ENCODE data around the gene ZNRF2.
A peak's percentile ranks its signal among the peaks of the same experiment; 100 is the strongest.
"Not testable (repeated sequence)": the region's sequence is repeated elsewhere in the genome, so short reads cannot be mapped to it uniquely, and the experiment has no call there.

Gene ZNRF2

DNA sequence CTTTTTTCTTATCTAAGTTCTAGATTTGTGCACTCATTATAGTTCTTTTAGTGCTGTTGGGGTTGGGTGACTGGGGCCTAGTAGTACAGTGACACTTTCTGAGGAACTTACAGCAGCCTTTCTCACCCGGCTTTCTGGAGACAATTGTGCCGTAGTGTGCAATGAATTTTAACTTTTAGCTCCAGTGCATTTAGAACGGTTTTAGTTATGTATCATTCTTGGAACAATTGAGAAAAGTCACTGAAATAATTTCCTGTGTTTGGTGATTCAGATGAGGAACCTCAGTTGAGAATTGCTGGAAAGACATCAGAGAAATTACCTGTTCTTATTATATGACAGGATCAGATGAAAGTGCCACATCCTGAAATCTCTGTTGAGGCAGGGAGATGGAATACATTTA, 3.2 kb downstream of the ZNRF2 start:
- DNase-seq (ENCODE audit: low spot score); H3K27ac Mint-ChIP-seq: not testable (repeated sequence)
- H3K36me3 Mint-ChIP-seq (ENCODE audit: low read depth), result peaks cover 30% of the 10 kb centered on the region

GRCh38 chr7:30289634-30290033, 5.2 kb downstream of the ZNRF2 start:
- H3K27me3 Mint-ChIP-seq (ENCODE audit: low read depth); DNase-seq (ENCODE audit: low spot score): not testable (repeated sequence)
- H3K4me3 Mint-ChIP-seq, result peak overlapping the region; percentile 62
- peaks cover 34% of the 10 kb centered on the region for H3K36me3 Mint-ChIP-seq (ENCODE audit: low read depth)
- peak overlapping the region; percentile 48 for H3K27ac Mint-ChIP-seq
- H3K9me3 Mint-ChIP-seq, result peaks cover 15% of the 10 kb centered on the region
- peaks cover 55% of the 10 kb centered on the region for H3K4me1 Mint-ChIP-seq (ENCODE audit: low read depth)

More for the DNA sequence above, 3.2 kb downstream of the ZNRF2 start:
- Mint-ChIP-seq H3K4me1 (ENCODE audit: low read depth) (peaks cover 61% of the 10 kb centered on the region), H3K4me3 (peak overlapping the region; percentile 60), H3K9me3 (peaks cover 15% of the 10 kb centered on the region)
- H3K27me3 Mint-ChIP-seq (ENCODE audit: low read depth), result not testable (repeated sequence)

DNA sequence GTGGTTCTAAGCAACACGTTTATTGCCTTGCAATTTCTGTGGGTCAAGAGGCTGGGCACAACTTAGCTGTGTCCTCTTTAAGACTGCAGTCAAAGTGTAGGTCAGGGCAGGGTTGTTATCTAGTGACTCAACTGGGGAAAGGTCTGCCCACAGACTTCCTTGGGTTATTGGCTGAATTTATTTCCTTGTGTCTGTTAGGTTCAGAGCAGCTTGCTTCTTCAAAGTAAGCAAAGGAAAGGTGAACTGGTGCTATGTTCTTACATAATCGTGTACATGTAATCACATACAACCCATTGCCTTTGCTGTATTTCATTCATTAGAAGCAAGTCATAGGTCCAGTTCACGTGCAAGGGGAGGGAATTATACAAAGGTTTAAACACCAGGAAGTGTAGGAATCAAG, 5.9 kb downstream of the ZNRF2 start:
- H3K36me3 Mint-ChIP-seq (ENCODE audit: low read depth), result peaks cover 34% of the 10 kb centered on the region
- H3K27ac Mint-ChIP-seq; H3K27me3 Mint-ChIP-seq (ENCODE audit: low read depth): not testable (repeated sequence)
- H3K4me1 Mint-ChIP-seq (ENCODE audit: low read depth), result peaks cover 57% of the 10 kb centered on the region
- peak; percentile 21 for DNase-seq (ENCODE audit: low spot score)
- H3K9me3 Mint-ChIP-seq, result peaks cover 15% of the 10 kb centered on the region
- peak overlapping the region; percentile 71 for H3K4me3 Mint-ChIP-seq

DNA sequence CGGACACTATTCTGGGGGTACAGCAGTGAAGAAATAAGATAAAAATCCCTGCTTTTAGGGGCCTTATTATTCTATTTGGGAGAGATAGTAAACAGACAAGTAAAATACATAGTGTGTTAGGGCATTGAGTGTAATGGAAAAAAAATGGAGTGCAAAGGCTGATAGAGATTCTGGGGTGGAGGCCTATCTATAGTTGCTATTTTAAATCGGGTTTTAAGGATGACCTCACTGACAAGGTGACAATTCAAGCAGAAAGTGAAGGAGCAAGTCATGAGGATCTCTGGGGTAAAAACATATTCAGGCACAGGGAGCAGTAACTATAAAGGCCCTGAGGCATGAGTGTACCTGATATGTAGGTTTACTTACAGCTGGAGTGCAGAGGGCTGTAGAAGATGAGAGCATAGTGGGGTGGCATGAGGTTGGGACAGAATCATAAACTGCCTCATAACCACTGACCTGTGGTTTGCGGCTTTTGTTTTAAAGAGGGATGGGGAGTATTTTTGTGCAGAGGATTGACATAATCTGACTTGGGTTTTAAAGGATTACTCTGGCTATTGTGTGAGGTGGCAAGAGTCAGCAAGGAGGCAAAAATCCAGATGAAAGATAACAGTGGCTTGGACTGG, 8.1 kb downstream of the ZNRF2 start:
- DNase-seq (ENCODE audit: low spot score); H3K27me3 Mint-ChIP-seq (ENCODE audit: low read depth); H3K9me3 Mint-ChIP-seq; H3K27ac Mint-ChIP-seq; H3K4me3 Mint-ChIP-seq: not testable (repeated sequence)
- Mint-ChIP-seq H3K4me1 (ENCODE audit: low read depth) (peaks cover 48% of the 10 kb centered on the region), H3K36me3 (ENCODE audit: low read depth) (peaks cover 20% of the 10 kb centered on the region)

- not testable (repeated sequence) for H3K27me3 Mint-ChIP-seq (ENCODE audit: low read depth); H3K27ac Mint-ChIP-seq; DNase-seq (ENCODE audit: low spot score); H3K9me3 Mint-ChIP-seq; H3K4me3 Mint-ChIP-seq
- Mint-ChIP-seq H3K4me1 (ENCODE audit: low read depth) (peaks cover 25% of the 10 kb centered on the region), H3K36me3 (ENCODE audit: low read depth) (peaks cover 11% of the 10 kb centered on the region)
These were observed 11.9 kb downstream of the ZNRF2 start for GRCh38 chr7:30296304-30296703.

DNA sequence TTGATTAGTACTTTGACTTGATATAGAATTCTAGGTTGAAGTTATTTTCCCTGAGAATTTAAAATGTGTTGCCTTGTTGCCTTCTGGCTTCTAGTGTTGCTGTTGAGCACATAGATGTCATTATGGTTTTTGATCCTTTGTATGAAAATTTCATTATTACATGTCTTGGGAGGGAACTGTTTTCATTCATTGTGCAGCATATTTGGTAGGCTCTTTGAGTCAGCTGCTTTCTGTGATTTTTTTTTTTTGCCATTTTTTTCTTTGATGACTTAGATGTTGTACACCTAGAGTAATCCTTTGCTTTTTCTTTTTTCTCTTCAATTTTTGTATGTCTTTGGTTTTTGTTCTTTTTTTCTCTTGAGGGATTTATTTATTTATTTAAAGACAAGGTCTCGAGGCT, 13.1 kb downstream of the ZNRF2 start:
- not testable (repeated sequence) for DNase-seq (ENCODE audit: low spot score); H3K4me3 Mint-ChIP-seq; H3K9me3 Mint-ChIP-seq; H3K27ac Mint-ChIP-seq; H3K27me3 Mint-ChIP-seq (ENCODE audit: low read depth); H3K36me3 Mint-ChIP-seq (ENCODE audit: low read depth)
- H3K4me1 Mint-ChIP-seq (ENCODE audit: low read depth), result peaks cover 19% of the 10 kb centered on the region

DNA sequence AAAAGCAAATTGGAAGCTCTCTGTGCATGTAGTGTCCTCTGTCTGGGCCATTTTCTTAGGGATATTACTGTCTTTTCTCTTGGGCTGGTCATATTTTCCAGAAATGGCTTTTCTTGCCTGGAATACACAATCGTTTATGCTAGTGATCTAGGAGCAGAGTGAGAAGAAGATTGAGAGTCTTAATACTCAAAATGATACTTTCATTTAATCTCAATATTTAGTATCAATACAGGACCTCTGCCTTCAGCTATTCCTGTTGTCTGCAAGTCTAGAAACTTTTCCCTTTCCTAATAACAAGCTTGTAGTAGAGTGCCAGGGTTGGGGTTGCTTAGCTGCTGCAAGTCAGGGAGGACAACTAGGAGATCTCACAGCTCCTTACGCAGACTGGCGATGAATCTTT, 14.0 kb downstream of the ZNRF2 start:
- H3K4me3 Mint-ChIP-seq; H3K9me3 Mint-ChIP-seq; H3K27me3 Mint-ChIP-seq (ENCODE audit: low read depth); H3K36me3 Mint-ChIP-seq (ENCODE audit: low read depth); H3K27ac Mint-ChIP-seq; DNase-seq (ENCODE audit: low spot score): not testable (repeated sequence)
- peaks cover 15% of the 10 kb centered on the region for H3K4me1 Mint-ChIP-seq (ENCODE audit: low read depth)

GRCh38 chr7:30301751-30302150, 17.4 kb downstream of the ZNRF2 start:
- H3K36me3 Mint-ChIP-seq (ENCODE audit: low read depth), result no peaks in the 10 kb centered on the region
- DNase-seq (ENCODE audit: low spot score), result no peak
- no peak overlapping the region for H3K4me3 Mint-ChIP-seq
- H3K27me3 Mint-ChIP-seq (ENCODE audit: low read depth), result no peaks in the 10 kb centered on the region
- H3K4me1 Mint-ChIP-seq (ENCODE audit: low read depth), result peaks cover 22% of the 10 kb centered on the region
- H3K27ac Mint-ChIP-seq, result no peak overlapping the region
- H3K9me3 Mint-ChIP-seq, result no peaks in the 10 kb centered on the region

DNA sequence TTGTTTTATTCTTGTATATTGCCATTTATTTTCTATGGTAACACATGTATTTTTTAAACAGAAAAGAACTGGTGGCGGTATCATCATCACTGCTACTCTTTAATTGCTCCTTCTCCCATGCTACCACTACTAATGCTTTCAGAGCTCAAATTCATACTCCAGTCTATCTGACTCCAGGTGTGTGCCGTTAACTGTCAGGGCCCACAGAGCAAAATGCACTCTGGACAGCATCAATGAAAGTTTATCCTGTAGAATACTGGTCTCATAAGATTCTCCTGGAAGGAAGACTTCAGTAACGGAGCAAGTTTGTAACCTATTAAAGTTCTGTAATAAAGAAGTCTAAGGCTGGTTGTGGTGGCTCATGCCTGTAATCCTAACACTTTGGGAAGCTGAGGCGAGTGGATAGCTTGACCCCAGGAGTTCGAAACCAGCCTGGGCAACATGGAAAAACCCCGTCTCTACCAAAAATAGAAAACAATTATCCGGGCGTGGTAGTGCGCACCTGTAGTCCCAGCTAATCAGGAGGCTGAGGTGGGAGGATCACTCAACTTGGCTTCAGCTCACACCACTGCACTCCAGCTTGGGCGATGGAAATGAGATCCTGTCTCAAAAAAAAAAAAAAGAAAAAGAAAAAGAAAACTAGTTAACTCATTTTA, 18.4 kb downstream of the ZNRF2 start:
- H3K4me3 Mint-ChIP-seq, result no peak overlapping the region
- H3K4me1 Mint-ChIP-seq (ENCODE audit: low read depth), result peaks cover 24% of the 10 kb centered on the region
- no peaks in the 10 kb centered on the region for H3K27me3 Mint-ChIP-seq (ENCODE audit: low read depth)
- H3K9me3 Mint-ChIP-seq, result no peaks in the 10 kb centered on the region
- DNase-seq (ENCODE audit: low spot score), result no peak
- H3K27ac Mint-ChIP-seq, result no peak overlapping the region
- H3K36me3 Mint-ChIP-seq (ENCODE audit: low read depth), result peaks cover 2% of the 10 kb centered on the region

DNA sequence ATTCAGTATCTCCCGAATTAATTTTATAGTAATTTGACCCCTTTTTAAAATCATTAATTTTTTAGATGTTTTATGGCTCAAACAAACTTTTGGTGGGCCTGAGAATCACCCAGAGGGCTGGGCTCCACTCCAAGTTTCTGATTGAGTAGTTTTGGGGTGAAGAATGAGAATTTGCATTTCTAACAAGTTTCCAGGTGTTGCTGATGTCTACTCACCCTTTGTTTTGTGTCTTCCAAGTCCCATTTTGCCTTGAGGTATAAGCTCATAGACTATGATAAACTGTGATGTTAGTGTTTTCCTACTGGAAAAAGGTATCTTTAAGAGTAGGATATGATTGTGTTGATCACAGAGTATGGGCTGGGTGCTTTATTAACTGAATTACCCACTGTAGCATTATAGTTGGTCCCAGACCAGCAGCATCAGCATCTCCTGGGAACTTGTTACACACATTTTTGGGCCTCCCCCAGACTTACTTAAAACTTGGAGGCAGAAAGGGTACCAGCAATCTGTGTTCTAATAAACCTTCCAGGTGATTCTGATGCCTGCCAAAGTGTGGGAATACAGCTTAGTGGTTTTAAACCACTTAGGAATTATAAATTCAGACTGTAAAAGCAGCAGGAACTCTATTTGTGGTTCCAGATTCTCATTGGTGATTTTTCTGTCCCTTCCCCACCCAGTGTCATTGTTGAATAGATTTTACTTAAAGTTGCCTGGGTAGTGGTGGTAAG, 19.1 kb downstream of the ZNRF2 start:
- Mint-ChIP-seq H3K9me3 (no peaks in the 10 kb centered on the region), H3K27me3 (ENCODE audit: low read depth) (no peaks in the 10 kb centered on the region), H3K27ac (no peak overlapping the region), H3K4me3 (no peak overlapping the region), H3K36me3 (ENCODE audit: low read depth) (peaks cover 2% of the 10 kb centered on the region), H3K4me1 (ENCODE audit: low read depth) (peaks cover 25% of the 10 kb centered on the region)
- no peak for DNase-seq (ENCODE audit: low spot score)

- Mint-ChIP-seq H3K4me3 (no peak overlapping the region), H3K27me3 (ENCODE audit: low read depth) (no peaks in the 10 kb centered on the region), H3K27ac (no peak overlapping the region), H3K4me1 (ENCODE audit: low read depth) (peaks cover 26% of the 10 kb centered on the region), H3K9me3 (no peaks in the 10 kb centered on the region), H3K36me3 (ENCODE audit: low read depth) (peaks cover 2% of the 10 kb centered on the region)
- DNase-seq (ENCODE audit: low spot score), result no peak
These were observed 19.9 kb downstream of the ZNRF2 start for GRCh38 chr7:30304177-30304884.

DNA sequence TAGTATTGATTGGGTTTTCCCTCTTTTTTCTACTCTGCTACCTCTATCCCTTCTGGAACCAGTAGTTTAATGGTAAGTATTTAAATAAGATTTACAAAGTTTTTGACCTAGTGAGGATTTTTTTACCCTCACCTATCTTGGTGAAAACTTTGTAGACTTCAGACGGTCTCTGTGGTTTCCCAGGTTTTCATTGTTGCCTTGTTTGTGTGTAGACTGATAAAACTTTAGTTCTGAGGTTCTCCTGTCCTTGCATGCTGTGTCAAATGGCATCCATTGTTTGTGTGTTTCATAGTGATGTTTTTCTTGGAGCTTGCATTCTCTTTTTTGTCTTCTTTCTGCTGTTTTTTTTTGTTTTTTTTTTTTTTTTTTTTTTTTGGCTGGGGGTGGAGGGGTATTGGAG, 22.6 kb downstream of the ZNRF2 start:
- H3K9me3 Mint-ChIP-seq, result no peaks in the 10 kb centered on the region
- DNase-seq (ENCODE audit: low spot score), result no peak
- peak overlapping the region; percentile 17 for H3K4me3 Mint-ChIP-seq
- no peaks in the 10 kb centered on the region for H3K27me3 Mint-ChIP-seq (ENCODE audit: low read depth)
- peaks cover 34% of the 10 kb centered on the region for H3K4me1 Mint-ChIP-seq (ENCODE audit: low read depth)
- peaks cover 2% of the 10 kb centered on the region for H3K36me3 Mint-ChIP-seq (ENCODE audit: low read depth)
- H3K27ac Mint-ChIP-seq, result peak overlapping the region; percentile 19

DNA sequence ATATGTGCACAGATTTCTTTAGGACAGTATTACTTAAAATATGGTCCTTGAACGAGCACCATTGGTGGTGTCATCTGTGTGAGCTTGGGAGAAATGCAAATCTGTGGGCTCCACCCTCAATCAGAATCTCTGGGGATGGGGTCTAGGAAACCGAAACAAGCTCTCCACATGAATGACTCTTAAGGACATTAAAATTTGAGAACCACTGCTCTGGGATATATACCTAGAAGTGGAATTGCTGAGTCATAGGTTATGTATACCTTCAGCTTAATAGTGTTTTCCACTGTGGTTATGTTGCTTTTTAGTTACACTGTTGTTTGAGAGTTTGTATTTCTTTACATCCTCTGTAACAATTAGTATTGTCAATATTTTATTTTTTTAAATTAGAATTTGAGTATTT, 24.0 kb downstream of the ZNRF2 start:
- no peak overlapping the region for H3K4me3 Mint-ChIP-seq
- peak; percentile 14 for DNase-seq (ENCODE audit: low spot score)
- peaks cover 38% of the 10 kb centered on the region for H3K4me1 Mint-ChIP-seq (ENCODE audit: low read depth)
- no peaks in the 10 kb centered on the region for H3K27me3 Mint-ChIP-seq (ENCODE audit: low read depth)
- no peaks in the 10 kb centered on the region for H3K9me3 Mint-ChIP-seq
- H3K36me3 Mint-ChIP-seq (ENCODE audit: low read depth), result peaks cover 2% of the 10 kb centered on the region
- no peak overlapping the region for H3K27ac Mint-ChIP-seq

- Mint-ChIP-seq H3K27me3 (ENCODE audit: low read depth) (no peaks in the 10 kb centered on the region), H3K9me3 (no peaks in the 10 kb centered on the region), H3K36me3 (ENCODE audit: low read depth) (peaks cover 2% of the 10 kb centered on the region), H3K4me1 (ENCODE audit: low read depth) (peaks cover 41% of the 10 kb centered on the region), H3K4me3 (no peak overlapping the region), H3K27ac (no peak overlapping the region)
- DNase-seq (ENCODE audit: low spot score), result no peak
These were observed 24.9 kb downstream of the ZNRF2 start for GRCh38 chr7:30309302-30309701.
